ENCODE data around the gene SCG3.

SCG3 gene

DNA sequence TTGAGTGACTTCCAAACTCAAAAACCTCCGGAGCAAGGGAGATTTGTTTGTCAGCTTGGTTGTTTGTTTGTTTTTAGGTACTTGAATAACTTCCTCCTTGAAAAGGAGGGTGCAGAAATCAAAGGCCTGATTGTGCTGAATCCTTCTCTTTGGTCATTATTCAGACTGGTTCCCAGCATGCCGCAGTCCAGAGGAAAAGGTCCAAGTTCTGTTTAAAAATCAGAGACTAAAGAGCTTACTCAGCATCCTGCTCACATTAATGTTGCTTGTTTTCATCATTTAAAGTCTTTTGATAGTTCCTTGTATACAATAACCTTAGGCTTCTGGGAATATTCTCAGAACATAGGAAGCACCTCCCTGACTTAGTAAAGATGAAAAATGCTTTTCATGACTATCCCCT, 982 bp upstream of the SCG3 start:
- no peak for DNase-seq

- no peak for DNase-seq
These were observed 6.3 kb downstream of the SCG3 start for GRCh38 chr15:51687565-51687964.

DNA sequence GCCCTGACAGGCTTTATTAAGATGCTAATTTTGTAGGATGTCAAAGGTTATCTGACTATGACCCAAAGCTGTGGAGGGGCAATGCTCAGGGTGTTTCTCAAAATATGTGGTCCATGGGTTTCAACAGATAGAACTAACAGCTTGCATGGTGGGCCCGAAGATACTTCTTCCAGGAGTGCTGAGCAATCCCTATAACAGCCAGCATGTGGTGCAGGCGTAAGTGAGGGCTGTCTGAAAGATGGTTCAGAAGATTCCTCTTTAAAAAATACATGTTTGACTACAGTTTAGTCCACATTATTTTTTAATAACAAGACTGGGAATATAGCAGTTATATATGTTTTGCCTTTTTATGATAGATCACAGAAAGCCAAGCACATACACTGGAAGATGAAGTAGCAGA, 7.6 kb downstream of the SCG3 start:
- DNase-seq, result no peak

DNA sequence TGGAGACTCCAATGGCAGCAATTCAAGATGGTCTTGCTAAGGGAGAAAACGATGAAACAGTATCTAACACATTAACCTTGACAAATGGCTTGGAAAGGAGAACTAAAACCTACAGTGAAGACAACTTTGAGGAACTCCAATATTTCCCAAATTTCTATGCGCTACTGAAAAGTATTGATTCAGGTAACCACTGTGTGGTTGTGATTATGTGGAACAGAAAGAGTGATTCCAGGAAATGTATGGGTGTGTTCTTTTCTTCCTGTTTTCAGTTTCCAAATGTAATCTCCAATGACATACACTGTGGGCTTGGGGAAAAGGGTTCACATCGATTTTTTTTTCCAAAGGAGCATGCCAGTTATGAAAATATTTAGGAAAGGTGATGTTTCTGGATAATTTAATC, 10.9 kb downstream of the SCG3 start:
- no peak for DNase-seq

DNA sequence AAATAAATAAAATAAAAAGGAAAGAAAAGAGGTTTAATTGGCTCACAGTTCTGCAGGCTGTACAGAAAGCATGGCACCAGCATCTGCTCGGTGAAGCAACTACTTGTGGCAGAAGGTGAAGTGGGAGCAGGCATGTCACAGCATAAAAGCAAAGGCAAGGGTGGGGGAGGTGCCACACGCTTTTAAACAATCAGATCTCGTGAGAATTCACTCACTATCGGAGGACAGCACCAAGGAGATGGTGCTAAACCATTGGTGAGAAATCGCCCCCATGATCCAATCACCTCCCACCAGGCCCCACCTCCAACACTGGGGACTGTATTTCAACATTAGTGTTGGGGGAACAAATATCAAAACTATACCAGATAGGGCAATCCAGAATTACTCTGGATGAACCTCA, 15.3 kb downstream of the SCG3 start:
- no peak for DNase-seq

GRCh38 chr15:51697163-51697562, 15.9 kb downstream of the SCG3 start:
- DNase-seq, result no peak

GRCh38 chr15:51699373-51699772, 18.1 kb downstream of the SCG3 start:
- DNase-seq, result no peak

- DNase-seq, result no peak
These were observed 21.4 kb downstream of the SCG3 start for GRCh38 chr15:51702710-51703109.

DNA sequence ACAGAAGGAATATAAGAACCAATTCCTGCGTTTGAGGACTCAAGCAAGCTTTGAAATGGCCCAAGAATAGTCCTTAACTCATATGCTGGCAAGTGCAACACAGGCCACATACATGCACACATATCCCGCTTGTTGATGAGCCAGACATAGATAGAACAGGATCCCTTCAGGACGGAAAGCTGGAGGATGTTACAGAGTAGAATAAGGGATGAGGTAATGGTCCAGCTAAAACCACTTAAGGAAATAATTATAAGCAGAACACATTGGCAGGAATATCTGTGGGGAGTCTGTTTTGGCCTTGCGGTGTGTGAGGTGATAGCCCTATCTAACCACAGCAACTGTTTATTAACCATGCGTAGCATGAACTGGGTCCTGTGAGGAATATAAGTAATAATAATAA, 25.0 kb downstream of the SCG3 start:
- no peak for DNase-seq

- no peak for DNase-seq
These were observed 25.8 kb downstream of the SCG3 start for GRCh38 chr15:51706926-51707608.

DNA sequence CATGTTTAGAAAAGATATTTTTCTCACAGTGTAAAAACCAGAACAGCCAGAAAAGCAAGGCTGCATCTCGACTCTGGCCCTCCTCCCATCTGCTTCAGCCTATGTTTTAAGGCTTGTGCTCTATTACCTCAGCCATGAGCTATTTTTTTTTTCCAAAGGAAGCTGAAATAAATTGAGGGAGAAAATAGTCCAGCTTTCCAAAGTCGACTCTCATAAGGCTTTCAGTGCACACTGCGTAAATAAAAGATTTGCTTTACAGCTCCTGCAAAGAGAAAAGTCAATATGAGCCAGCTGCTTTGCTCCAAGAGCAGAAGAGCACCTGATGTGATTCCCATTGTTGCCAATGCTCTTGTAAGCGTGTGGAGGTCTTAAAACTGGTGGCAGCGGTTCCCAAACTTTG, 26.7 kb downstream of the SCG3 start:
- no peak for DNase-seq

DNA sequence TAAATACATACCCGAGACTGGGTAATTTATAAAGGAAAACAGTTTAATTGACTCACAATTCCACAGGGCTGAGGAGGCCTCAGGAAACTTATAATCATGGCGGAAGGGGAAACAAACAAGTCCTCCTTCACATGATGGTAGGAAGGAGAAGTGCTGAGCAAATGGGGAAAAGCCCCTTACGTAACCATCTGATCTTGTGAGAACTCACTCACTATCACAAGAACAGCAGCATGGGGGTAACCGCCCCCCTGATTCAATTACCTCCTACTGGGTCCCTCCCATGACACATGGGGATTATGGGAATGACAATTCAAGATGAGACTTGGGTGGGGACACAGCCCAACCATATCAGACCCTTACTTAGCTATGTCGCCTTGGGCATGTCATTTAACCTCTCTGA, 27.7 kb downstream of the SCG3 start:
- no peak for DNase-seq

GRCh38 chr15:51714162-51714561, 32.9 kb downstream of the SCG3 start:
- DNase-seq, result no peak

DNA sequence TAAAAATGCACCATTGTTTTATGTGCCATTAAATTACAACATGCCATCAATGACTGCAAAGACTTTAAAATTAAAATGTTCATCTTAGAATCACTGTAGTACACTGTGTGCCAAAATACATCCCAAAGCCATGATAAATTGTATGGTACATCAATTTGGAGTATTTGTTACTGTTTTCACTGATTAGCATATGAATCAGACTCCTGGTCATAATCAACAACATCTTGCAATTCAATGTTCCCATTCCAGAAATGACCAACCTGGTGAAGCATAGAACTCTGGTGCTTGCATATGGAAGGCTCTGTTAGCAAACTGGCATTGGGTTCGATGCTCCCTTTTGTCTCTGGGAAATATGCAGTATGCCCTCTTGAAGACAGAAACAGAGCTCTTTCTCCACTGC, 33.6 kb downstream of the SCG3 start:
- no peak for DNase-seq

DNA sequence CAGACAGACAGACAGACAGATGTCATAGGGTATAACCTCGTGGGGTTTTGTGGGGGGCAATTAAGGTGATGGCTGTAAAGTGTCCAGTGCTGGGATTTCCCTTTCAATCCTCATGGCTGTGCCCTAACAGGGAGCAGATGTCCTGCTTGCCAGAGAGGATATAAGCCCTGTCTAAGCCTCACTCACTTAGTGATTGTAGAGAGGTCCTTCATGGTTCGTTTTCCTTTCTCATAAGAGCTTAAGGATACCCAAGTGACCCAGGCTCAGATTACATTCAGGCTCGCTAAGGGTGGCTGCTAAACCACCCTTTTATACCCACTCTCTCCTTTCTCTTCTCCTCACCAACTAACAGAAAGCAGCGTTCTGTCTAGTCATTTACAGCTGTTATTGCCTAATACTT, 36.9 kb downstream of the SCG3 start:
- DNase-seq, result no peak

- DNase-seq, result no peak
These were observed 37.4 kb downstream of the SCG3 start for GRCh38 chr15:51718746-51719145.

- DNase-seq, result no peak
These were observed 39.1 kb downstream of the SCG3 start for GRCh38 chr15:51720201-51720995.

DNA sequence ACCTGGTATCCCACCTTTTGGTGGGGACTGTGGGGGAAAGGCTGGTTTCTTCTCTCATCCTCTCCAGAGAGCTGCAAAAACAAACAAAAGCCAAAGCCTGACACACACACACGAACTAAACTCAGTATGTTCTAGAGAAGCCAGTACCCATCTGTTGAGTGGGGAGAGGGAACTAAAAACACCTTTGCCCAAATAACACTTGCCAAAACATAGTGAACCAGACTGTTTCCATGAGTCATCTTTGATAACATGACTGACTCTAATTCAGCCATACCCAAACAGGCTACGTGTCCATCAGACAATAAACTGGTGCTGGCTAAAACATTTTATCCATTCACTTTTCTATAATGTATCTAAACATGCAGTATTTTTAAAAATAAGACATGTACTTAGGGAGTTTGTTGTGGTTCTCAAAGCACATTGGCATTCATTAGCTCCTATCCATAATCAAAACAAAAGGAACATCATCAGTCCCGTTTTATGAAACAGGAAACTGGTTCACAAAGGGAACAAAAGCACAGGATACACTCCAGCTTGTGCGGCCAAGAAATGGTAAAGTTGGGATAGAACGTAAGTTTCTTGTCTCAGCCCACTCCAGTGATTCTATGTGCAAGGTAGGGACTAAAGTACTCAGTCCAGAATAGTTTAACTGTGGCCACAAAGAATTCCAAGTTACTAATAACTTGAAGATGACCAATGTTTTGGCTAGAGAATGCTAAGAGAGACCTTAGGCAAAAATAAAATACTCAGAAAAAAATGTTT, 40.1 kb downstream of the SCG3 start:
- DNase-seq, result no peak

- DNase-seq, result no peak
These were observed 42.9 kb downstream of the SCG3 start for GRCh38 chr15:51724199-51724598.

- DNase-seq, result no peak
These were observed 43.4 kb downstream of the SCG3 start for GRCh38 chr15:51724673-51725072.

DNA sequence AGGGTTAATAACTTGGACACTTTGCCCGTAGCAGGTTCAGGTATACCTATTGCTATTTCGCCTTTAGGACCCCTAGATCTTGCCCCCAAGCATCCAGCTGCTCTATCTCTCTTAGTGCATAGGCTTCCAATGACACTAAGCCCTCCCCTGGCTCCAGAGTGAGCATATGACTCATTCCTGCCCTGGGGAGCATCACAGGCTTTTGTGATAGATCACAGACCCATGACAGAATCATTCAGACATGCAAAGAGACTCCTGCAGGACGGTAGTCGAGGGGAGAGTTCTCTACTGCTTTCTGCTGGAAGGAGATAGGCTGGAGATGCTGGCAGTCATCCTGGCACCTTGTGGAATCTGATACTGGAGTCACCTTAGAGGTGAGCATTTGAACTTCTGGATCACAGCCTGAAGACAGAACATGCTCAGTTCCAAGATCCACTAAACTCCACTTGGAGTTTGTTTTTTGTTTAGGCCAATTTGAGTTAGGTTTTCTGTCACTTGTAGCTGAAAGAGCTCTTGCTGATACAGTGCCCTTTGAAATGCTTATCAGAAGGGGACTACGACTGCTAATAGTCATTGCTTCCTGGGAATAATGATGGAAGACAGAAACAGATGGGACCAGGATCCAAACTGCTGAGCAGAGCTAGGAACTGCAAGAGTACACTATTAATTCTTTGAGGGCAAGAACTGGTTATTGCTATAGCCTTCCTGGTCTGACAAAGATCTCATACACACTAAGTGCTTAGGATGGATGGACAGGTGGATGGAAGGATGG, 45.2 kb downstream of the SCG3 start:
- DNase-seq, result peak; percentile 44

- no peak for DNase-seq
These were observed 46.0 kb downstream of the SCG3 start for GRCh38 chr15:51727141-51727897.
